ENCODE measurements around the gene SYT1.

The SYT1 gene

GRCh38 chr12:79143803-79144202, 279.2 kb downstream of the SYT1 start:
- TF ChIP-seq CTCF (IDR thresholded peaks at IDR 0.05; ENCODE audit: borderline replicate concordance, insufficient read depth, low read depth, low read length): no peak

GRCh38 chr12:79151956-79152355, 287.4 kb downstream of the SYT1 start:
- H3K4me3 ChIP-seq (ENCODE audit: low read depth, low read length): no peak overlapping the region
- no peak for TF ChIP-seq CTCF (IDR thresholded peaks at IDR 0.05; ENCODE audit: borderline replicate concordance, insufficient read depth, low read depth, low read length)

More at GRCh38 chr12:79143803-79144202, 279.2 kb downstream of the SYT1 start:
- no peak overlapping the region for H3K4me3 ChIP-seq (ENCODE audit: low read depth, low read length)

DNA sequence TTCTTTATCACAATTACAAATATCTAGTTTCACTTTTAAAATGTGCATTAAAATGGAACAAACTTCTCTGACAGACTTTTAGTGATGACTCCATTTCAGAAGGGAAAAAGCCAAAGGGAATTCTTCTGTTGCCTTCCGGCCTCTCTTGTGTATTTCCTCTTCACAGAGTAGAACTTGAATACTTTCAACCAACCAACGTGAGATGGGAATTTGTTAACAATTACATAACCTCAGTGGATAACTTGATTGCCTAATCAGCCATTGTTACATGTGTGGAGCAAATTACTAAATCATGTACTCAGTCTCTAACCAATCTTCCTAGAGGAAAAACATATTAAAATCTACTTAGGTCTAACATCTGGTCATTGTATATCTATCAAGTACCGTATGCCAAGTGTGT, 291.1 kb downstream of the SYT1 start:
- TF ChIP-seq CTCF (IDR thresholded peaks at IDR 0.05; ENCODE audit: borderline replicate concordance, insufficient read depth, low read depth, low read length): no peak

DNA sequence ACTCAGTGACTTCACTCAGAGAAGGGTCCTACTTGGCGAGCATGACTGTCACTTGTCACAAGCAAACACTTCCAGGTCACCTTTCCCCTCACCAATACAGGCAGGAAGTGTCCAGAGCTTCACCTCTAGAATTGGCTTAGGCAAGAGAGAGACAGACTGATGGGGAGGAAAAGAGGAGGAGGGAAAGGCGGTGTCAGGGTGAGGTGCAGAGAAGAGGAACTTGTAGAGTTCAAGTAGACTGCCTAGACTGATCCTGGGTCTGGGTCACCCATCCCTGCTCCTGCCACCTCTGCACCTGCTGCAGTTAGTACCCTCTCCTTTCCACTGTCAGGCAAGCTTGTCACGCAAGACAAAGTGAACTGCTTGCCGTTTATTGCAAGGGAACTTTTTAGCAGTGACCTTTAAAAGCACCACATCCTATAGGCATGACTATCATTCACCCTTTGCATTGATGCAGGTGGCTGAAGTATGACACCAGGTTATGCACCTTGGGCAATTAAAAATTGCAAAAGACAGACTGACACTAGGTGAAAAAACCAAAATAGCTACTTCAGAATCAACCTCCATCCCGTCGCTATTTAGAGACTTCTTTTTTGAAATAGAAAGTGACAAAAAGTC, 292.4 kb downstream of the SYT1 start:
- no peak overlapping the region for H3K4me3 ChIP-seq (ENCODE audit: low read depth, low read length)

More for the DNA sequence above, 291.1 kb downstream of the SYT1 start:
- no peak overlapping the region for H3K4me3 ChIP-seq (ENCODE audit: low read depth, low read length)

DNA sequence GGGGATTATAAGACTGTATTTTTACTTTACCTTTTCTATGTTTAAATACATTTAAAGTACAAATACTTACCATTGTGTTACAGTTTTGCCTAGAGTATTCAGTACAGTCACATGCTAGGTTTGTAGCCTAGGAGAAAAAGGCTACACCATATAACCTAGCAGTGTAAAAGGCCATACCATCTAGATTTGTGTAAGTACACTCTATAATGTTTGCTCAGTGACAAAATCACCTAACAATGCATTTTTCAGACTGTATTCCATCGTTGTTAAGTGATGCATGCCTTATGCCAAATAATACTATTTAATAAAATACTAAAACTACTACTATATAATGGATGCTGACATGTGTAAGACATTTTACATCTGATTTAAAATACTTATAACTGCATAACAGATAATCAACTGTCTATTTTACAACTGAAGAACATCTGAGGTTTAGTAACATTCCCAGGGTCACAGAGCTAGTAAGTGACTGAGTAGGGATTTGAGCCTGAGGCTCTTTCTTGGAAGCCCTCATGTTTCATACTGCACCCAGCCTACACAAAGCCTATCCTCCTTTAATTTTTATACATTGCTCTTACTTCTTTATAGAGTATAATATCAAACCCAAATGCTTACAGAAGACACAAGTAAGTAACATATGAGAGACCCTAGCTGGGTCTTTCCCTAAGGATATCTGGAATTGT, 296.8 kb downstream of the SYT1 start:
- no peak for TF ChIP-seq CTCF (IDR thresholded peaks at IDR 0.05; ENCODE audit: borderline replicate concordance, insufficient read depth, low read depth, low read length)
- no peak overlapping the region for H3K4me3 ChIP-seq (ENCODE audit: low read depth, low read length)

More for the DNA sequence above, 292.4 kb downstream of the SYT1 start:
- no peak for TF ChIP-seq CTCF (IDR thresholded peaks at IDR 0.05; ENCODE audit: borderline replicate concordance, insufficient read depth, low read depth, low read length)

DNA sequence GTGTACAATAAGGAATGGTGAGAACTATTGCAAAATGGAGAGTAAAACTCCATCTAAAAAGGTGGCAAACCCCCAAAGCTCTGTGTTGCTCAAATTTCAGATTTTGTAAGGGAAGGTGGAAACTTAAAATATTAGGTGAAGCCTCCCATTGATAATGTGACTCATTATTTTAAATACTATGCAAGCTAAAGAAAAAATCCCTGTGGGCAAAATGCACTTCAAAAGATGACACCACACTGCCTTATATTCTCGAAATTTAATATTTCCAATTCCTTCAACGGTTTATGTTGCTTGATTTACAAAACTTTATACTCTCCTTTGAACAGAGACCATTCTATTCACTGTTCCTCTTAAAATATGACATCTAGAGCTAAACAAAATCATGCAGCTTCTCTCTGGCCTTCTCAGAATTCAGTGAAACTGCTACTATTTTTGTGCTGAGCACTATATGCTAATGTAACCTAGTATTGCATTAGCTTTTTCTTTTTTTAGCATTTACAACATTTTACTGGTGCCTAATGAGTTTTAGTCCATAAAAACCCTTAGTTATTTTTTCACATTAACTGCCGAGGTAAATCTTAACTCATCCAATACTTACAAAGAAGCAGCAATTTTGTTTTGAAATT, 297.7 kb downstream of the SYT1 start:
- no peak overlapping the region for H3K4me3 ChIP-seq (ENCODE audit: low read depth, low read length)
- TF ChIP-seq CTCF (IDR thresholded peaks at IDR 0.05; ENCODE audit: borderline replicate concordance, insufficient read depth, low read depth, low read length): no peak
